ENCODE data around the gene VWA5B1. TPM values are rescaled to one million over a fixed set of nuclear protein-coding genes. Genes with fewer than 3 reads are reported as not detected.

VWA5B1 gene
- total RNA-seq, 1 donor from 2014 or later, result not detected

DNA sequence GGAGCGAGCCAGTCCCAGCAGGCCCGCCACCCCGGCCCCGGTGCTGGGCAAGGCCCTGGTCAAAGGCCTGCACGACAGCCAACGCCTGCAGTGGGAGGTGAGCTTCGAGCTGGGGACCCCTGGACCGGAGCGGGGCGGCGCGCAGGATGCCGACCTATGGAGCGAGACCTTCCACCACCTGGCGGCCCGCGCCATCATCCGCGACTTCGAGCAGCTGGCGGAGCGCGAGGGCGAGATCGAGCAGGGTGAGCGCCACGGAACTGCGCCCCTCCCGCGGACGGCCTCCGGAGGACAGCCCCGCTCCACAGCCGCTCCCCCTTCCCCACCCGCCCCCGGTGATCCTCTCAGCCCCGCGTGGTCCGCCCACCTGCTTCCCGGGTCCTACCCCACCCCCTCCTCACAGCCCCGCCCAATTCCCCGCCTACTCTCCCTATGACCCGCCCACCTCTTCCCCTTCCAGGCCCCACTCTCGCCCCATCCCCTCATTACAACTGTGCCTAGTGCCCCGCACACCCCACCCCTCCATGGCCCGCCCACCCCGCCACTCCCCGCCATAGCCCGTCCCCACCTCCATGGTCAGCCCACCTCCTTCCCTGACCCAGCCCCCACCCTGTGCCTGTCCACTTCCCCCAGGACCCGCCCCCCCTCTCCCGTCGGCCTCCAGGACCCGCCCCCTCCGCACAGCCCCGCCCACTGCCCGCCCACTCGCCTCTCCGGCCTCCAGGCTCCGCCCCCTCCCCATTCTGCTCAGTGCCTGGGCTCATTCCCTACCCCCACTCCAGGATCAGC, 52.7 kb downstream of the VWA5B1 start:
- DNase-seq (ENCODE audit: low spot score), result no peak
- intact Hi-C loops (cut with DNase I), result no loop called here

DNA sequence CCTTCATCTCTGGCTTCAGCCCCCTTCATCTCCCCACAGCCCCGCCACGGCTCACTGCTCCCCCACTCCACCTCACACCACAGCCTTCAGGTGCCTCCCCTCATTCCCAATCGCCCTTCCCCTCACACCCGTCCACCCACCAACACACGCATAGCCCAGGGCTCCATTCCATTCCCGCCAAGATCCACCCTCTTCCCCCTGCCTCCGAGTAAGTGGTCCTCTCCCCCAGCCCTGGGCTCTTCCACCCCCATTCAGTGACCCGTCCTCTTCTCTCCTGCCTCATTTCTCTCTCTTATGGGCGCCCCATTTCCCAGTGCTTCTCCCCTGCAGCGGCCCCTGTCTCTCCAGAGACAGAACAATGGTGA, 53.2 kb downstream of the VWA5B1 start:
- DNase-seq (ENCODE audit: low spot score) (no peak), ATAC-seq (no peak)
- intact Hi-C loops (cut with DNase I), result no loop called here

More for the DNA sequence above, 52.7 kb downstream of the VWA5B1 start:
- ATAC-seq, result peak; percentile 75

DNA sequence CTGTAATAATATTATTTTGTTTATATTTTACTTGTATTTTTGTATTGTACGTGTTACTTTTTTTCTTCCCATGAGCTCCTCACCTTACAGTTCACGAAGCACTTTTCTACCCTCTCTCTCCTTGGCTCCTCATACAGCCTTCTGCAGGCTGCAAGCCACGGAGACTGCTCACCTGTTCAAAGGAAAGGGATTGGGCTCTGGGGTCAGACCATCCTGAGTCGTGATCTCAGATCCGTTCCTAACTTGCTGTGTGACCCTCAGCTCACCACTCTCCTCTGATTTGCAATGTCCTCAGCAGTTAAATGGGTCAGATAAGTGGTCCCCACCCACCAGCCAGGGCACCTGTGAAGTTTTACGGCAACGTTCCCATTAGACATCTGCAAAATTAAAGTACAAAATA, 54.1 kb downstream of the VWA5B1 start:
- DNase-seq (ENCODE audit: low spot score) (no peak), ATAC-seq (no peak)
- intact Hi-C loops (cut with DNase I), result no loop called here

DNA sequence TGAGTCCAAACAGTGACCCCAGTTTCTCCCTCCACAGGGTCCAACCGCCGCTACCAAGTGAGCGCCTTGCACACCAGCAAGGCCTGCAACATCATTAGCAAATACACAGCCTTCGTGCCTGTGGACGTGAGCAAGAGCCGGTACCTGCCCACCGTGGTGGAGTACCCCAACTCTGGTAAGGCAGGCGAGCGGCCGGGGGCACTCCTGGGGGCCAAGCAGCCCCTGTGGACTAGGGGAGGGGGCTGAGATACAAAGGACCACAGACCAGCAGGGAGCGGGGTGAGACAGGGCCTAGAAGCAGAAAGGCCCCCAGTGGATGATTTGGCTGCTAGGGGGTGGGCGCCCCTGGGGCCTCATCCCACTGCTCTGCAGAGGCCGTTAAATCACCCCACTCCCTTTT, 54.7 kb downstream of the VWA5B1 start:
- intact Hi-C loops (cut with DNase I), result no loop called here
- DNase-seq (ENCODE audit: low spot score) (no peak), ATAC-seq (no peak)

DNA sequence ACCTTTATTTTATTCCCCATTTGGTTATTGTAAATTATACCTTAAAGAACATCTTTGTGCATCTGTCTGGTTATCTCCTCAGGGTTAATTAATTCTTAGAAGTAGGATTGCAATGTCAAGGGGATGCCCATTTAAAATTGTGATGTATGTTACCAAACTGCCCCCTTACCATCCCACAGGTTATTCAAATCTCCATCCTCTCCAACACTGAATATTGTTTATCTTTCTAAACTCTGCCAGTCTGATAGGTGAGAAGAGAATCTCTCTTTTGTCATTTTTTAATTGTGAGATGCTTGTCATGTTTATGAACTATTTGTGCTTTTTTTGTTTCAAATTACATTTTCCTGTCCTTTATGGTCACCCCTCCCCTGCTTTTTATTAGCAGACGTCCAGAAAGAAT, 55.8 kb downstream of the VWA5B1 start:
- no peak for DNase-seq (ENCODE audit: low spot score)
- intact Hi-C loops (cut with DNase I), result no loop called here
- ATAC-seq, result no peak

DNA sequence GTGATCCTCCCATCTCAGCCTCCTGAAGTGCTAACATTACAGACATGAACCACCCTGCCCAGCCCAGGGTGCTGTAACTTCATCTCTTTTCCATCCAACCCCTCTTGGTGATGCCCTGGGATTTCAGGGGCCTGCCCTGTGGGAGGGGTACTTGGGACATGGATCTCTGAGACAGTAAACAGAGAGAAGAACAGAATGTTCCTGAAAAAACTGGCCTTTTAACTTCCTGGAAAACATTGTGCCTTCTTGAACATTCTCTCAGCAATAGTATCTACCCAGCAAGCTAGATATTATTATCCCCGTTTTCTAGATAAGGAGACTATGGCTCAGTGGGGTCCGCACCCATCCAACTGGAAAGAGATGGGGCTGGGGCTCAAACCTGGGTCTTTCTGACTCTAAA, 57.0 kb downstream of the VWA5B1 start:
- intact Hi-C loops (cut with DNase I), result no loop called here
- DNase-seq (ENCODE audit: low spot score) (no peak), ATAC-seq (no peak)

DNA sequence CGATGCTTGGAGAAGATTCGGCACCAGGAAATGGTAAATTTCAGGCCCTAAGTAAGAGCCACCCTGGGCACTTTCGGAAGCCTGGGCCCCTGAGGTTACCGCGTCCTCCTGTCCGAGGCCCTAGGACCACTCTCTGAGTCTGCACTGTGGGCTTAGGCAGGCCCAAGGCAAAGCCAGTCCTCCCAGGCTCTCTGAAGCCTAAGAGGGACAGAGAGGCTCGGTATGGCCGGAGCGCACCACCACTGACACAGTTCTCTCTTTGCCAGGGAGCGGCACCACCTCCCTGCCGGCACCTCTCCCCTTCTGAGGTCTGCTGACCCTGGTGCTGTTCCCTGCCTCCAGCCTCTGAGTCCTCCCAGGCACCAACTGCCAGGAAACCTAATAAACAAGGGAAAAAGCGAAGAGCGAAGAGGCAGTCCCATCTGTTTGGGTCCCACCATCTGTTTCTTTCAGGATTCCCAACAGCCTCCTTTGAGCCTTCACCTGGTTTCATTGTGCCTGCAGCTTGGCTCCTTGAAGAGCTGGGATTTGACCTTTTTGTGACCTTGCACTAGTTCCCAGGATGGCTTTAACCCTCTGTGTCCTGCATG, 57.7 kb downstream of the VWA5B1 start:
- intact Hi-C loops (cut with DNase I), result no loop called here
- ATAC-seq, result no peak
- no peak for DNase-seq (ENCODE audit: low spot score)

DNA sequence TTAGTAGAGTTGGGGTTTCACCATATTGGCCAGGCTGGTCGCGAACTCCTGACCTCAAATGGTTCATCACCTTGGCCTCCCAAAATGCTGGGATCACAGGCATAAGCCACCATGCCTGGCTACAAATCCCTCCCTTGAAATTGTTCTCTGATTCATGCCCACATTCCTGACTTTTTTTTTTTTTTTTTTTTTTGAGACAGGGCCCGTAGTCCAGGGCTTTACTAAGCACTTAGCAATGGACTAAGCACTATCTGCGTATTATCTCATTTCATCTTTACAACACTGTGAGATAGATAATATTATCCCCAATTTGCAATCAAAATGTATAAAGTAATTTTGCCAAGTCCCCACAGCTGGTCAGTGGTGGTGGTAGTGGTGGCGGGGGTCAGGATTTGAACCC, 58.9 kb downstream of the VWA5B1 start:
- no peak for ATAC-seq
- no peak for DNase-seq (ENCODE audit: low spot score)

DNA sequence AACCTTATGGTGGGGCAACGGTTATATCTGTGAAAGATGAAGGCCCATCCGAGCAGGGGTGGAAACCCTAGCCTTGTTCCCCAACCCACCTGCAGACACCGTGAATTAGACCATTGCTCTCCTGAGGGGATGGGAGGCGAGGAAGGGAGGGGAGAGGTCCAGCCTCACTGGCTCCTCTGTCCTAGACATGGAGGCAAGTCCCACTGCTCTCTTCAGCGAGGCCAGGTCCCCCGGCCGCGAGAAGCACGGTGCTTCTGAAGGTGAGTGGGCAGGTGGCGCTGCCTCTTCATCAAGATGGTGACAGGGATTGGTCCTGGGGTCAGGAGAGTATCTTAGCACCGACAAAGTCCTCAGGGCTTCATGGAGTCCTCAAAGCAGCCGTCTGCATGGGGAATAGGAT, 59.3 kb downstream of the VWA5B1 start:
- DNase-seq (ENCODE audit: low spot score), result peak; percentile 28

More for the DNA sequence above, 58.9 kb downstream of the VWA5B1 start:
- intact Hi-C loops (cut with DNase I), result no loop called here

DNA sequence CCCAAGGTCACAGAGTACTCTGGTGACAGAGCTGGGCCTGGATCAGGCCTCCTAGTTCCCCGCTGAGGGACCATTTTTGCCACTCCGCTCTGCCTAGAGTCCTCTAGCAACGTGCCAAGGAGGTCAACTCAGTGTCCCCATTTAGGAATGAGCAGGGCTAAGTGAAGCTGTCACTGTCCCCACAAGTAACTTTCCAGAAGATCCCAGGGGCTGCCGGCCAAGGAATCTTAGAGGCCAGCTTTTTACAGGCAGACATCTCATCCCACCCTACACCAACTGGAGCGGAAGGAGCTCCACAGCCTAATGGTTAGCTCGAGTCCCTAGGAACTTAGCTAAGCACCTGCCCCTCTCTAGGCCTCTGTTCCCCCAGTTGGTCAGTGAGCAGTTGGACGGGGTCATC, 59.7 kb downstream of the VWA5B1 start:
- DNase-seq (ENCODE audit: low spot score) (peak; percentile 26), ATAC-seq (no peak)
- intact Hi-C loops (cut with DNase I), result no loop called here

More for the DNA sequence above, 59.3 kb downstream of the VWA5B1 start:
- ATAC-seq, result no peak
- intact Hi-C loops (cut with DNase I), result no loop called here

DNA sequence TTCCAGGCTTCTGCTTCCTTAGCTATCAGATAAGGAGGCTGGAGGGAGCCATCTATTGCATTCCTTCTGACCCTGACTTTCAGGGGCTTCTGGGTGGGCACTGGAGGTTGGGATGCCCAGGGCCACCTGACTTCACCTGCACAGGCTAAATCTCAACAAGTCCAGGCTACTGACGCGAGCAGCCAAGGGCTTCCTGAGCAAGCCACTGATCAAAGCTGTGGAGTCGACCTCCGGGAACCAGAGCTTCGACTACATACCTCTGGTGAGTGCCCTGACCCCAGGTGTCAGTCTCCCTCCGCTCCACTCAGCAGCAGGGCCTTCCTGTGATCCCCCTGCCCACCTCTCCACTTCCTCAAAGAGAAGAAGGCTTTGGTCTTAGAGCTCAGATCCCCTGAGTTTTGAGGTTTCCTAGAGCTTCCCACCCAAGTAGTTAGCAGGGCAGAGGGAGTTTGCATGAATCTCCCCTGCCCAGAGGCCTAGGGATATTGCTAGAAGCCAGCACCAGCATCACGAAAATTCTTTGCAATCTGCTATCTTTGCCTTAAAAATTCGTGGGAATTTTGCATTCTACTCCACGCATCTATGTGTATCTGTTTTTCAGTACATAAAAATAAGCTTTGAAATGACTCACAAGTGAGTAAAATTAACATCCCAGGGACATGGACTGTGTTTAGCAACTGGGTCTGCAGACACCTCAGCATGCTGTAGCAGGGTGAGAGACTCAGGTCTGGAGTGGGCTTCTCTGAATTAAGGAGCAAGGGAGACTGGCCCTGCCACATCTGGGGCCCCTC, 61.4 kb downstream of the VWA5B1 start:
- intact Hi-C loops (cut with DNase I), result no loop called here
- no peak for ATAC-seq
- DNase-seq (ENCODE audit: low spot score), result peak; percentile 28

DNA sequence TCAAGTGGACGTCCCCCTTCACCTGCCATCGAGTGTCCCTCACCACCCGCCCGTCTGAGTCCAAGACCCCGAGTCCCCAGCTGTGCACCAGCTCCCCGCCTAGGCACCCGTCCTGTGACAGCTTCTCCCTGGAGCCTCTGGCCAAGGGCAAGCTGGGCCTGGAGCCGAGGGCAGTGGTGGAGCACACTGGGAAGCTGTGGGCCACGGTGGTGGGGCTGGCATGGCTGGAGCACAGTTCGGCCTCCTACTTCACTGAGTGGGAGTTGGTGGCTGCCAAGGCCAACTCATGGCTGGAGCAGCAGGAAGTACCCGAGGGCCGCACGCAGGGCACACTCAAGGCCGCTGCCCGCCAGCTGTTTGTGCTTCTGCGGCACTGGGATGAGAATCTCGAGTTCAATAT, 63.2 kb downstream of the VWA5B1 start:
- DNase-seq (ENCODE audit: low spot score) (peak; percentile 50), ATAC-seq (no peak)
- intact Hi-C loops (cut with DNase I), result no loop called here

DNA sequence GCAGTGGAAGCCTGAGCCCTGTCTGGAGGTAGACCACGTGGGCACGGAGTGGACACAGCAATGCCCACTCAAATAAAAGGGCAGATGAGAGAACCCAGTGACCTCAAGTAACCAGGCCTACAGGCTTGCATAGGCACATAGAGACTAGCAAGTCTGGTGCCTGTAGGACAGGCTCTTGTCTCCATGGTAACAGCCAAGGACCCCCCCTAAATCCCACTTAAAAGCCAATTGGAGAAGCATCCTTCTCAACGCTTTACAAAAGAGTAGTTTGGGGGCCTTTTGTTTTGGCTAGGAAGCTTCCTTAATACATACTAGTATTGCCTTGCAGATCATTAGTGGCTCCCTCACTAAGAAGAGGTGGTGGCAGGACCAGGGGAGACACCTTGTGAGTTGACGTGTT, 63.9 kb downstream of the VWA5B1 start:
- no peak for ATAC-seq
- DNase-seq (ENCODE audit: low spot score), result no peak
- intact Hi-C loops (cut with DNase I), result no loop called here

DNA sequence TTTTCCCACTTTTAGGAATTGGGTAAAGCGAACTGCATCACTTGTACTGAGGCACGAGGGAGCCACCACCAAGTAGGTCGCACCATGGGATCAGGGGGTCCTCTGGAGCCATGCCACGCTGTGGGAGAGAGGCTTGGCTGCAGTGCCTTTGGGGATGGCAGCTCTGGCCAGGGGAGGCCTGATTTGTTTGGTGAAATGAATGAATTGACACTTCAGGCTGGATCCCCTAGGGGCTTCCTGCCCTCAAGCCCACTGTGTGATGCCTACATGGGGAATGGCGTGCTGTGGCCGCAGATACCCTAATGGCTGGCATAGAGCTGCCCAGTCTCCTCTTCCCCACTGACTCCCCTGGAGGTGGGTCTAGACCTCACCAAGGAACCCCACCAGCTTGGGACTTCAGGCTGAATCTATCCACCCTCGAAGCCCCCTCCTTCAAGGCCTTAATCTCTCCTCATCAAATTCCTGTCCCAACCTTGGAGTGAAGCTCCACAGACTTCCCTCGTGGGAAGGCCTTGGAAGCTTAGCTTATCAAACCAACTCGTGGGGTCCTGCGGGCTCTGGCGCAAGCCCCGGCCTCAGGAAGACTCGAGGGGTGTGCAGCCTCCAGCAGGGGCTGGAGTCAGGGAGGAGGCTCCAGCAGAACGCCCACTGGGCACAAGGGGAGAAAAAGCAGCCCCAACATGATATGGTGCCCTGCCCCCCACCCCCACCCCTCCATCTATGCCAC, 64.6 kb downstream of the VWA5B1 start:
- peak; percentile 41 for DNase-seq (ENCODE audit: low spot score)
- intact Hi-C loops (cut with DNase I), result no loop called here
- ATAC-seq, result no peak

DNA sequence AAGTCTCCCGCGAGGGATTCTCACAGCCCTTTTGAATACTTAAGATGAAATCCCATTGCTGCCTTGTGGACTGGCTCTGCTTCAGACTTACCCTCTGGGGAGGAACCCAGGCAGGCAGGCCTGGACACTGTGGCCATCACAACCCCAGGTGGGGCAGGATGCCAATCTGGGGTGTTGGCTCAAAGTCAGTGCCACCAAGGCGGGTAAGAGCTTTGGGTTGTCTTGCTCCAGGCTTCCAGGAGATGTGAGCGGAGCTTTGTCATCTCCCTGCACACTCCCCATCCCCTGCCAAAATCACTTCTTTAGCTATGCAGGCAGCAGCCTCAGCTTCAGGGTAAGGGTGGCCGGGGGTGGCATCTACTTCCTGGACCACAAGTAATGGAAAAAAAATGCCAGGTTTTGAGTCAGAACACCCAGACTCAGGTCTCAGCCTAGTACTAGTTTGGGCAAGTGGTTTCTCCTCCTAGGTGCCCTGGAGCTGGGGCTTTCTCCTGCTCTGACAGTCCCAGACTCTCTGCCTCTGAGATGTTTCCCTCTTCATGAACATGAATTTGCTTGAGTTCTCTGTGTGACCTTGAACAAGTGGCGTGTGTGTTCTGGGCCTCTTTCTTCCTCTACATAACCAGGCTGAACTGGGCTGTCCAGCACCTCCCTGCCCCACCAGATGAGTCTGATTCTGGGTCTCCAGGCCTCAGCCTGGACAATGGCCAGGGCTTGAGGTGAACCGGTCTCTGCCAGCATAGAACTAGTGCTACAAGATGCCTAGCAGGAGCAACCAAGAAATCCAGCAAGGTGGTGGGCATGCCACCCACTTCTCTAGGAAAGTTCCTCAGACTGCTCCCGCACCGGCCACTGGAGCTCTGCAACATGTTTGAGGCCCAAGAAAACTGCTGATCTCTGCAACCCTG, 65.4 kb downstream of the VWA5B1 start:
- intact Hi-C loops (cut with DNase I), result no loop called here
- DNase-seq (ENCODE audit: low spot score), result peak; percentile 9
- no peak for ATAC-seq

DNA sequence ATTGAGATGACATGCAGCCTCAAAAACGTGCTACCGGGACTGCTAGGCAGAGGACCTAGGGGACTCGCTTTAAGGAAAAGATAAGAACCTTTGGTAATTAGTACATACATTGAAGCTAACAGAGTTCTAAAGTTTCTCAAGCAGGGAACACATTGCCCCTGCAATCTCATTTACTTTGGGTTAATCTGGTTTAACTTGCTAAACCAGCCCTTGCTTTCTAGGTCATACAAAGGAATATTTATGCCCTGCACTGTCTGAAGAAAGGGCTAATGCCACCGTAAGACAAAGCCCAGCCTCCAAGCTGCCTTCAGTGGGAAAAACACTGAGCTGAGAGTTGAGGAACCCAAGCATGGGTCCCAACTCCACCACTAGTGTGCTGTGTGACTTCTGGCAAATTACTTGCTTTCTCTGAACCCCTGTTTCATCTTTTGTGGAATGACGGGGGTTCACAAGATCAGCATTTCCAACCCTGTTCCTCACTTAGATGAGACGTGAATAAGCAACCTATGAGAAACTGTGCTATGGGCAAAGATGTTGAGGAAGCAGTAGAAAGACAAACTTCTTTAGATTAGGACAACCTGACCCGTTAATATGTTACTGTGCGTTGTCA, 66.3 kb downstream of the VWA5B1 start:
- DNase-seq (ENCODE audit: low spot score), result no peak
- intact Hi-C loops (cut with DNase I), result no loop called here
- ATAC-seq, result no peak

DNA sequence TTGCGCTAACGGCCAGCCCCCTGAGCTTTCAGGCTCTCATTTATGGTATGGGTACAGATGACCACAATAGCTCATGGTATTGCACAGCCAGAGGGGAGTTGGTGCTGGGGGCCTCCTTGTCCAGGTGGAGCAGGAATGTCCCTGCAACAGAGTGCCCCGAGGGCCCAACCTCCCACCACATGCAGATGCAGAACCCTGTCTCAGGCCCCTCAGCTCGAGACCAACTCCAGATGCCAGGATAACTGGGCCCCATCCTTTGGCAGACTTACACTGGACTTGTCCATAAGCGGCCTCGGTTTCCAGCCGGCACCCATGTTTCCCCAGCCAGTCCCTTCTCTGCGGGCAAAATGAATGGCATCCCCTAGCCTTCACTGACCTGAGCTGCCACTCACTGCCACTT, 67.1 kb downstream of the VWA5B1 start:
- ATAC-seq, result no peak
- no peak for DNase-seq (ENCODE audit: low spot score)
- intact Hi-C loops (cut with DNase I), result no loop called here

DNA sequence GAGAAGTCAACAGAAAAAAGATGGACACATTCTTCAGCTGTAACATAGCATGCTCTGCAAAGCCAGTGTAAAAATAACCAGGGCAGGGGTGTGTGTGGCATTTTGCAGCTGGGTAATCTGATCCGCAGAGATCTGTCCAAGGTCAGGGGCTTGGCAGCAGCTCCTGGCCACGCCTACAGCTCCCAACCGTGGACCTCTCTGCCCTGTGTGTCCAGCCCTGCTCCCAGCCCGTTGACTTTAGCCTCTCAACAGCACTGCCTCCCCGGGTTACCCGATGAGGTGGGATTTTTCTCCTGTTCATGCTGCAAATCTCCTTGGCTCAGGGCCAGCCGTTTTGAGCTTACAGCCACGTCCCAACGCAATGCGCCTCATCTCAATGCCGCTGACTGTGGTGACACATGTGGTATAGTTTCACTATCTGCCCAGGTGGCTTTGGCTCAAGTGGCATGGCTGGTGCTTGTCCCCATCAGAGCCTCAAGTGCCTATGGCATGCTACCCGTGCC, 68.1 kb downstream of the VWA5B1 start:
- intact Hi-C loops (cut with DNase I), result no loop called here
- DNase-seq (ENCODE audit: low spot score) (no peak), ATAC-seq (peak; percentile 76)
